Inferior parietal cortex (tissue), 1 donor: ENCODE data around the gene IWS1.
"Not testable (repeated sequence)": the region's sequence is repeated elsewhere in the genome, so short reads cannot be mapped to it uniquely, and the experiment has no call there.

Source experiments
- DNase-seq: peaks from one replicate; pipeline ENCODE4 v3.0.0-alpha.2; 2016; ENCODE audit errors: extremely low spot score

The IWS1 gene

DNA sequence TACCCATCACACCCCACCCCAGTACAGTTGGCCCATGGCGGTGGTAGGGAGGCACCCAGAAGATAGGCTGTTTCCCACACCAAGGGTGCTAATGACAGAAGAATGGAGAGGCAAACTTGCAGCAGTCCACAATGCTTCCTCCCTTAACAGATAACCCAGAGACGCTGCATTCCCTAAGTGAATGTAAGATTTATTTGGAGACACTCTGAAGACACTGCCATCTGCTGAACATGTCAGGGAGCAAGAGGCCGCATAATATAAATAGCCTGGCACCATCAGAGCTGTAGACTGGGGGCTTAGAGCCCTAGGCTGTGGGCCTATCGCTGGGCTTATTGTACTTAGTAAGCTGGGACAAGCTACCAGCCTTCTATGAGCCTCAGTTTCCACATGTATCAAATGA, 2.2 kb upstream of the IWS1 start:
- DNase-seq = no peak

DNA sequence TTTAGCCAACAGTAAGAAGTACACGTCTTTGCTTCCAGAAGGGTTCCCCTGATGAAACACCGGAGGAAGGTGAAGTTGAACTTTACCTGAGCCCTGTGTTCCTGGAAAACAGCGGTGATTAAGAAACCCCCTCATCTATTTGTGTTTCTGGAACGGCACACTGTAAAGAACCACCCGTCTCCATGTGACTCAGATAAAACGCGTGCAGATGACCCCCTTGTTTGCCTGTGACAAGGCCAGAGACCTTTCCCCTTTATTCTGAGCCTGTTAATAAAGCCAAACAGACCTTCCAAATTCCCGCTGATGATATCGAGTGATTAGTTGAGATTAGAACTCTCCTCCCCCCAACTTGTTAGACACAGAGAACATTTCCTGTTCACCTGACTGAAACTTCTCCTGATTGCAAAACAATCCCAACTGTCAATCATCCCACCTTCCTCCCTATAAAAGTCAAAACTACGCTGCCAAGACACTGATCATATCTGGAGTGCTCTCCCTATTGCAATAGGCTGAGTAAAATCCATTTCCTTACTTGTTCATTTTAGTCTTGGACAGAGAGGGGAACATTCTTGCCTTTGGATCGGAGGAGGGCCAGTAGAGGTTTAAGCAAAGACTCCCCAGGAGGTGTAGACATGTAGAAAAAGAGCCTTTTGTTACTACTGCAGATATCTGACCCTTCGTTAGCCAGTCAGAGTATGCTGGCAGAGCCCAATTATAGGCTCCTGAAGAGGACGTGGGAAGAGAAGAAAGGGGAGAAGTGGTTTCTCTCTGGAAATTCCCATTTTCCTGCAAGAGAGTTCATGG, 914 bp upstream of the IWS1 start:
- no peak for DNase-seq

DNA sequence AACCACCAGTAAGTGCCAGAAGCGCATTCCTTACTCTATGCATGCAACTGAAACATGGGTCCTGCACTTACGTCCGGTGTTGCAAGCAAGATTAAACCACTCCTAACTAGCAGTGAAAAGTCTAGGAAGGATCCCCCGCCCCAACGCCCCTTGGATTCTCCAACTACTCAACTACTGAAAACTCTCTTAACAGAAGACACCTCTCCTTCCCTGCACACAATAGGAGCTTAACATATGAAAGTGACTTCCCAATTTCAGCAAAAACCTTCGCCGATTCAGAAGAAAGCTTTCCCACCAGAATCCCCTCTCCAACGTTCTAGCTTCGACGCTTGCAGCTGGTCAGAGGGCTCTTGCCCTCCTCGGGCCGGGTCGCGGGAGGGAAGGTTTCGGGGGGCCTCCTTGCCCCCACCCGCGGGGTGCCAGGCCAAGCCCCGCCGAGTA, 578 bp downstream of the IWS1 start:
- DNase-seq = no peak

DNA sequence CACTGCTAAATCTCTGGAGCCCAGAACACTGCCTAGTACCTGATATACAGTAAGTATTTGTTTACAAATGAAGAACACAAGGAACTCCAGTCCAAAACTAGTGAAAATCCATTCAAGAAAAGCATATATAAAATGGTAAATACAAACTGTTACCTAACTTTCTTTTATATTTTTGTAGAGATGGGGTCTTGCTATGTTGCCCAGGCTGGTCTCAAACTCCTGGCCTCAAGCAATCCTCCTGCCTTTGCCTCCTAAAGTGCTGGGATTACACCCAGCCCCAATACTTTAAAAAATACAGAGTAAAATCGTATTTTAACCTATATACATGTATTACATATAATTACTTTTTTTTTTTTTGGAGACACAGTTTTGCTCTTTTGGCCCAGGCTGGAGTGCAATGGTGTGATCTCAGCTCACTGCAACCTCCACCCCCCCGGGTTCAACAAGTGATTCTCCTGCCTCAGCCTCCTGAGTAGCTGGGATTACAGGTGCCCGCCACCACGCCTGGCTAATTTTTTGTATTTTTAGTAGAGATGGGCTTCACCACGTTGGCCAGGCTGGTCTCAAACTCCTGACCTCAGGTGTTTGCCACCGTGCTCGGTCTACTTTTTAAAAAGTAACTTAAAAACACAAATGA, 2.0 kb downstream of the IWS1 start:
- DNase-seq = not testable (repeated sequence)

DNA sequence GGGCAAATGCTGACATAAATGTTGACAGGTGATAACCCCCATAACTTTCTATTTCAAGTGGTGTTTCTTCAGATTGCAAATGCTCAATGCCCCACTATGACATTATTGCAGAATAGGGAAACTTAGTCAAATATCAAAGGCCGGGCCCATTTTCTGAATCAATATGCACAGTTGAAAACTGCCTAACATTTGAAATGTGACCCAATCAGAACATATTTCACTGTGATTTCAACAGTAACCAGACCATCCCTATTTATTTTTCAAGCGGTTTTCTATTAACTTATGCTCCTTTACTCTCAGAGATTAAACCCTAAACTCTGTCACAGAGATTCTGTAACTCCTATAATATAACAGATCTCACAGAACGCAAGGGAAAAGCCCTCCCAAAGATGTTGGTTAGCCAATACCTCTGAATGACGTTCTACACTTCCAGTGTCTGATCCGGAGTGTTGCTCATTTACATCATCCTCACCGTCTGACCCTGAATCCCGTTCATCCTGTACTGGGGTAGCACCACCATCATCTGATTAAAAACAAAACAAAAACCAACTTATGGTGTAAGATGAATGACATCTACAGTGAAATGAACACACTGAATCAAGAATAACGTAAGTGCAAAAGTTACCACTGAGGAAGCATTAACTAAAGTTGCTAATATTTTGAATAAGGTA, 2.9 kb downstream of the IWS1 start:
- DNase-seq = no peak

DNA sequence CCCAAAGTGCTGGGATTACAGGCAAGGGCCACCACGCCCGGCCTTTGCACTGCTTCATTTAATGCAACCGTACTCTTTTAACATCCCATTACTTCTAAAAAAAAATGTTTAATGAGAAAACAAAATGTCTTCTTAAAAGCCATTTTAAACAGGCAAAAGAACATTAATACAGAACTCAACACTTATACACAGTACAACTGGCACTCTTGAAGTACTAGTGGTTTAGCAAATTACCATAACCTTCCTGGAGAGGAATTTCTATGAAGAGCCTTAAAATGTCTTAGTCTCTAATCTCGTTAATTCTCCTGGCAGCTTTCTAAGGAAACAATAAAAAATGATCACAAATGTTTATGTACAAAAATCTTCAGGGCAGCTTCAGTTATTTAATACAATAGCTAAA, 5.9 kb downstream of the IWS1 start:
- no peak for DNase-seq

DNA sequence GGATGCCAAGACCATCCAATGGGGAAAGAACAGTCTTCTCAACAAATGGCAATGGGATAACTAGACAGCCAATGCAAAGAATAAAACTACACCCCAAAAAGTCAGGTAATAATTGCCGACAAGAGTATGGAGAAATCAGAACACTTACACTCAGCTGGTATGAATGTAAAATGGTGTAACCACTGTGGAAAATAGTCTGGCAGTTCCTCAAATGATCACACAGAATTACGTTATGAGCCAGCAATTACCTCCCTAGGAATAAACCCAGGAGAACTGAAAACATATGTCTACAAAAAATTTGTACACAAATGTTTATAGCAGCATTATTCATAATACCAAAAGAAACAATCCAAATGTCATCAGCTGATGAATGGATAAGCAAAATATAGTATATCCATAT, 8.8 kb downstream of the IWS1 start:
- no peak for DNase-seq

DNA sequence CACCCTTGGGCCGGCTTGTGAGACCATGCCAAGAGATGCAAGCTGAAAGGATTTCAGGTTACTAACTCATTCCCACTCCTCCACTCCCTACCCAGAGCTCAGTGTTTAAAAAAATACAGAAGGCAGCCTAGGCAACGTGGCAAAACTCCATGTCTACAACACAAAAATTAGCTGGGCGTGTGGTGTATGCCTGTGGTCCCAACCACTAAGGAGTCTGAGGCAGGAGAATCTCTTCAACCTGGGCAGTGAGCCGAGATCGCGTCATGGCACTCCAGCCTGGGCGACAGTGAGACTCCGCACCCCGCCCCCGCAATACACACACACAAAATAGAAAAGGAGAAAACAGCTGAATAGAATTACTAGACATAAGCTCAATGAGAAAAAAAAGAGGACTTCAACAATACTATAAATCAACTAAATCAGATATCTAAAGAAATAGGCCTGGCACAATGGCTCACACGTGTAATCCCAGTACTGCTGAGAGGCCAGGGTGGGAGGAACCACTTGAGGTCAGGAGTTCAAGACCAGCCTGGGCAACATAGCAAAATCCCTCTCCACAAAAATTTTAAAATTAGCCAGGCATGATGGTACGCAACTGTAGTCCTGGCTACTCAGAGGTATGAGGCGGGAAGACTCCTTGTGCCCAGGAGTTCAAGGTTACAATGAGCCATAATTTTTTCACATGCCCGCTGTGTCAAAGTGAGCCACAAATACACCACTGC, 10.1 kb downstream of the IWS1 start:
- DNase-seq = no peak

DNA sequence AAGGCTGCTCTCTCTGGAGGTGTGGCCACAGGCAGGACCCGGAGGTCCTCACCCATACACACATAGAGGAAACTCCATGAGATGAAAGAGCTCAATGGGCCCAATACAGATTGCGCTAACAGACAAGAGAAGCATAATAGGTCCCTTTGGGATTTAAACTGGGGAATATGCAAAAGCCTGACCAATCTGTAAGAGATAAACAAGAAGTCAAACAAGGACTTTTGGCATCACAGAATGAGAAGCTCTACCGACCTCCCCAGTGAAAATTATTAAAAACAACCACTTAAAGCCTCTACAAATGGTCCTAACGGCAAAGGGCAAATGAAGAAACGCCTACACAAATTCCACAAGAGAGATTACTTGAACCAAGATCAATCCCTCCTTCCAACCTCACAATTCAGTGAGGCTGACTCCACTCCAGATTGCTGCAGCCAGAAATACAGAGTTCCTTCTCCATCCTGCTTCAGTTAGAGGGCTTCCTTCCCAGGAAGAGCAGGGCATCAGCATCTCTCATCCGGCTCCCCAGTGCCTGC, 10.8 kb downstream of the IWS1 start:
- no peak for DNase-seq

DNA sequence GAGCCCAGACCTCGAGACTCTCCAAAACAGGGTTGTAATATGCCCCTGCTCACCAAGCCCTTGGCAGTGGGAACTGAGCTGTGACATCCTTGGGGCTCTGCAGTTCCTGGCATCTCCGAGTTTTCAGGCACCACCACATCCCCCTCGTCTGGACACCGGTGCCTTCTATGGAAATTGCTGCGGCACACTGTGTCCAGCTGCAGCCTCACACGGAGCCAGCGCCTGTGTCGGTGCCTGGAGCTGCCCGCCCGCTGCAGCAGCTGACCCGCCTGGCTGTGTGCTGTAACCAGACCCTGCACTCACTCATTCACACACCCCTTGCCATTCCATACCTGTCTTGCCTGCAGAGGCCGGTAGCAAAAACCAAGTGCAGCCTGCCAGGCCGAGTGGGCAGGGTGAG, 11.8 kb downstream of the IWS1 start:
- DNase-seq = no peak

DNA sequence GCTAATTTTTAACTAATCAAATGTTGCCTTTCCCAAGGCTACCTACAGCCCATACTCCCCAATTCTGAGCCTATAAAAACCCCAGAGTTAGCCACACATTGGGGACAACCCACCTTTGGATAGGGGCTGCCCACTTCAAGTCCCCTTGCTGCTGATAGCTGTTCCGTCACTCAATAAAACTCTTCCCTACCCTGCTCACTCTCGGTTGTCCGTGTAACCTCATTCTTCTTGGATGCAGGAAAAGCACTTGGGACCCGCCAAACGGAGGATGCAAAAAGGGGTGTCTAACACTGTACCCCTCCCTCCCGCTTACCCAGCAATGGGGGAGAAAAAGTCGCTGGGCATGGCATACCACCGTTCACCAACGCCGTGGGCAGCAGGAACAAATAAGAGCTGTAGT, 12.2 kb downstream of the IWS1 start:
- no peak for DNase-seq

DNA sequence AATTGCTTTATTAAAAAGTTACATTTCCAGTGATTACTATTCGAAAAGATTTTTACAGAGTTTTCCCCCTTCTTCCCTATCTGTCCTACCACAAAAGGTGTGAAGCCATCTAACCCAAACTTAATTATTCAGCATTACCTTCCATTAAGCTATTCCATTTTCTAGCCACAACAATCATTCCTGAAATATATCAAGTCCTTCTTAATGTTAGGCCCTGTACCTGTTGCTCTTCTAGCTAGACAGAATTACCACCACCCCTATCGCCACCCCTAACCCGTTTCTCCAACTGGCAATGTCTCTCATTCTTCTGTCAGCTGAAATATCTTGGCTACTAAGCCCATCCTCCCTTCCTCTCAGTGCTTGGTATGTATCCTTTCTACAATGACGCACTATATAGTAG, 13.9 kb downstream of the IWS1 start:
- no peak for DNase-seq

DNA sequence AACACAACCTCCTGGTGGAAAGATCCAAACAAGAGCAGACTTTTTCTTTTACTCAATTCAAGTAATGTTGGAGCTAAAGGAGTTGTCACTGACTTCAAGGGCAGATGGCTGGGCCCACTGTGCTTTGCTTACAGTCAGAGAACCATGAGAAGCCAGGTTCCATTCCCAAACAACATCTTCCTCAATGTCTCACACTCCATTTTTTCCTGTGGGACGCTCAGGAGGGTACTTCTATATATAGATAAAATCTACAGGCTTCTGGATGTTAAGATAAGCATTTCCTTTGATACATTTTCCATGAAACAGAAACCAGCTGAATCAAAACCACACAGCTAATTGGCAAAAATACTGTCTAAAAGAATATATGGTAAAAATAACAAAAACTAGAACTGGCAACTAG, 14.4 kb downstream of the IWS1 start:
- DNase-seq = no peak

DNA sequence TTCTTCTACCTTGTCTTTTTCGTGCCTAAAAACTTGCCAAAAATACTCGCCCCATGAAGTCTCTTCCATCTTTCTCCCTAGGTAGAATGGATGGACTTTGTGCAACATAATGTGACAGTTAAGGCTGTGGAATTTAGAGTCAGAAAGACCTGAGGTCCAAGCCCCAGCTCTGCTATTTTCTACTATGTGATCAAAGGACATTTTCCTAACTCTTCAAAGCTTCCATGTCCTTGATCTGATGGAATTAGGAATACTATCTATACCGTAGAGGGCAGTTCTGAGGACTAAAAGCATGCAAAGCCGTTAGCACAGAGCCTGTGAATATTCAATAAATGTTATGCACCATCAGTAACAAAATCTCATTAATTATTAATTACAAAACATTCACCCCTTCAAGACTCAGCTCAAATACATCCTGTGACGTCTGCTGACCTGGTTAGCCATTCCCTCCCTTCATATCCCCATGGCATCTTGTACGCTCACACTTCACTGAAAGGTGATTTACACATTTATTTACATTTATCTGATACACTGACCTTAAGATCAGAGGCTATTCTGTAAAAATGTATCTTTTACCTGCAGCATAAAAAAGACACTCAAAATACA, 15.1 kb downstream of the IWS1 start:
- no peak for DNase-seq

DNA sequence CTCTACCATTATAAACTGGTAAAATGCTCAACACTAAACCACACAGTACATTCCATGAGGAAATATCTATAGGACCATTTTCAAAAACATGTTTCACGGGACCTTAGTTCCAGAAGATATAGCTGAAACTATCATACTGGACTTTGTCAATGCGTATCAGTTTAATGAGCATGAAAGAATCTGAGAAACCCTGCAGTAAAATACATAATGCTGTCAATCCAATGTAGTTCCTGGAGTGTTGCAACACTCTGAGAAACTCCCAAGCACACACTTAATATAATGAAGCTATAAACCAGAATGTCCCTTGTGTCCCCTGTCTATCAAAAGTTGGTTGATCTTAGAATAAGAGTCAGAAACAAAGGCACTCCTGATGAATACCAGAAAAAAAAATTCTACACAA, 16.2 kb downstream of the IWS1 start:
- no peak for DNase-seq

DNA sequence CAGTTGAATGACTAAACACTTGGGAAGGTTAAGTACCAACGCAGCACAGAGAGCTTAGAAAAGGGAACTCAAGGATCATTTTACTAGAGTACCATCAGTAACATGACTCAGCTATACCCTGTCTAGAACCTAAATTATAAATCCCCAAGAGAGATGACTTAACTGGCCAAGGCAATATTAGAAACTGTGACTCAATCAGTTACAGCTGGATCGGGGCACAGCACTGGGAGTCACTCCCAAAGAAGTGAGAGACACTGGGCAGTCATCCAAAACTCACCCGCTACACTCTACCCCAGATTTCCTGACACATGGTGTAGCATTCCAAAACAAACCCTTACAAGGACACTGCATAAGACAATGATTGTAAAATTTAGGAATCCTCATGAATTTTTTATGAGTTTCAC, 17.7 kb downstream of the IWS1 start:
- DNase-seq = peak; percentile 86

DNA sequence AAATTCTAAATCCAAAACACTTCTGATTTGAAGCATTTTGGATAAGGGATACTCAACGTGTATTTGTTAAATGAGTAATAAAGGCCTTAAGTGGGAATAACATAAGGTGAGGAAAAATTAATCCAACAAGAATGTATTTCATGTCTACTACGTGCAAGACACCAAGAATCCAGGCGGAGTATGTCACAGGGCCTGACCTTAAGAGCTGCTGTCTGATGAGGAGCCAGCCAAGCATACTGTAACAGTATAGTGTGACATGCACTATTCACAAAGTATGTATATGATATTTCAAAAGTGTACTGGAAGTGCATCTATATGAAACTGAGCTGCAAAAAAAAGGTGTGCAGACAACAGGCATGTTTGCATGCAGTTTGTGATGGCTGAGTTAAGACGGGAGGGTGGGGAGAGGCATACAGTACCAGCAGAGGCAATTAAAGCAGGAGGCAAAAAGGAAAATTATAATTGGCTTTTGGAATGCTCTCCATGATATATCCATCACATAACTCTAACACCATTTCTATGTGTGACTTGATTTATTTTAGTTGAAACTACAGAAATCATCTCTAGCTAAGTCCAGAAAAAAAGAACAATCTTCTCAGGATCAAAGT, 18.2 kb downstream of the IWS1 start:
- no peak for DNase-seq

DNA sequence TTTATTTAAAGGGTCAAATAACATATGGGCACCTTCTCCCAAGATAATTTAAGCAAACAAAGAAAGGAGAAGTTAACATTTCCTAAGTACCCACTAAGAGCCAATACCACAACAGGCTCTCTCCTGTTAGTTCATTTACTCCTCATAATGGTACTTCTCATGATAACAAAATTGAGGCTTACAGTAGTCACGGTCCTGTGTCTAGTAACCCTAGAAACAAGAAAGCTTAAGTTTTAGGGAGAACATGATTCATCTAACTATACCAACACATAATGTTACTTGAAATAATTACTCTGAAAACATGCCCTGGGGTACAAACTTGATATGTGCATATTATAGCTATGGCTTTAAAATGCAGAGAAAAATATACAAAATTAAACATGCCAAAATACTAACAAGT, 19.8 kb downstream of the IWS1 start:
- DNase-seq = no peak

DNA sequence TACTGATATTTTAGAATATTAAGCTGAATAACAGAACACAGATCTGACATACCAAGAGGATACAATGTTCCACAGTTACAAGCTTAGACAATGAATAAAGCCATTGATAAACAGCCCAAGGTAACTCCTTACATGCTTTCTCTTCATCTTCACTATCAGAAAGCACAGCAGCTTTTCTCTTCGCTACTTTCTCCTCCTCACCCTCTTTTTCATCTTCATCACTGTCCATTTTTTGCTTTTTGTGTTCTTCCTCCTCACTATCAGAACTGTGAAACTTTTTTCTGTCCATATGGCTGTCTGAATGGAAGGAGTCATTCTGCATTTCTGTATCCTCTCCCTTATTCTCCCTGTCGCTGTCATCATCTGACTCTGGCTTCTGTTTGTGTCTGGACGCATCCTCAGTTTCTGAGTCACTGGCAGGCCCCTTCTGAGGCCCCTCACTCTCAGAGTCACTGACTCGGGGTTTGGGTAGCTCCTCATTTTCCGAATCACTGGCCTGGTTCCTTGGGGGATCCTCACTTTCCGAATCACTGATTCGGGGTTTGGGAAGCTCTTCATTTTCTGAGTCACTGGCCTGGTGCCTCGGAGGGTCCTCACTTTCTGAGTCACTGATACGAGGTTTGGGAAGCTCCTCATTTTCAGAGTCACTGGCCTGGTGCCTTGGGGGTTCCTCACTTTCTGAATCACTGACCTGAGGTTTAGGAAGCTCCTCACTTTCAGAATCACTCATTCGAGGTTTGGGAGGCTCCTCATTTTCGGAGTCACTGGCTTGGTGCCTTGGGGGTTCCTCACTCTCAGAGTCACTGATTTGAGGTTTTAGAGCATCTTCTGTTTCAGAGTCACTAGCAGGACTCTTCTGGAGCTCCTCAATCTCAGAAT, 21.5 kb downstream of the IWS1 start:
- no peak for DNase-seq

DNA sequence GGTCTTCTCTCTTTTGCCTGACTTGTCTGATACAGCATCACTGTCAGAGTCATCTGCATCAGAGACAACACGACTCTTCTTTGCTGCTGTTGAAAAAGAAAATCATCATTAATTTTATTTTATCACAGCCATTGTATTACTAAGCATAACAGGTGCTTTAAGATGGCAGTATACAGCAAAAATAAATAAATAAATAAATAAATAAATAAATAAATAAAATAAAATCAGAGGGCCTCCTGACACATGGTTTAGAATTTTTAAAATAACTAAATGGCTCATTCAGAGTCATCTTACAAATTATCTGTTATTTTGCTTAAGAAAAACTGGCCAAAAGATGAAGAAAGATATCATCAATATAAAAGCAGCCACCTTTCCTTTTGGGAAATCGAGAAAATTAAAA, 22.8 kb downstream of the IWS1 start:
- DNase-seq = no peak
